ENCODE data around the gene OR2A14. TPM values are rescaled to one million over a fixed set of nuclear protein-coding genes. Genes with fewer than 3 reads are reported as not detected.
"Not testable (repeated sequence)": the region's sequence is repeated elsewhere in the genome, so short reads cannot be mapped to it uniquely, and the experiment has no call there.

Gene OR2A14
- total RNA-seq, 1 donor from 2014 or later = not detected

DNA sequence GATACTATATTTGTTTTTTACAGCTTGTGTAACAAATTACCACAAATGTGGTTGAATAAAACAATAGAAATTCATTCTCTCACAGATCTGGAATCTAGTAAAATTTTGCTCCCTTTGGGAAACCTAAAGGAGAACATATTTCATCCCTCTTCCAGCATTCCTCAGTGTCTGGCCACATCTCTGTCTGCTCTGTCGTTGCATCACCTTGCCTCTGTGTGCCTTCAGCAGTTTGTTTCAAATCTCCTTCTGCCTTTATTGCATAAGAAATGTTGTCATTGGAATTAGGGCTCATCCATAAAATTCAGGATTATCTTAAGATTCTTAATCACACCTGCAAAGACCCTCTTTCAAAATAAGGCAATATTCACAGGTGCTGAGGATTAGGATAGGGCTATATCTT is 14.5 kb downstream of the OR2A14 start:
- no peak overlapping the region for H3K27ac ChIP-seq (ENCODE audit: low read depth, low read length)
- no peaks in the 10 kb centered on the region for H3K9me3 ChIP-seq (ENCODE audit: control insufficient read depth in 3 of 3, low read length in 3 of 3)
- no peak overlapping the region for H3K4me3 ChIP-seq (ENCODE audit: low read length in 3 of 3)
- H3K4me1 ChIP-seq (ENCODE audit: control insufficient read depth in 3 of 3, insufficient read depth in 3 of 3, low read length in 3 of 3) = no peaks in the 10 kb centered on the region
- H3K27me3 ChIP-seq (ENCODE audit: control insufficient read depth in 3 of 3, insufficient read depth in 3 of 3, low read length in 3 of 3) = no peaks in the 10 kb centered on the region
- no peak overlapping the region for H3K9ac ChIP-seq (ENCODE audit: low read depth in 1 of 3, low read length in 3 of 3)
- no peaks in the 10 kb centered on the region for H3K36me3 ChIP-seq (ENCODE audit: control insufficient read depth in 3 of 3, insufficient read depth in 3 of 3, low read length in 3 of 3)

DNA sequence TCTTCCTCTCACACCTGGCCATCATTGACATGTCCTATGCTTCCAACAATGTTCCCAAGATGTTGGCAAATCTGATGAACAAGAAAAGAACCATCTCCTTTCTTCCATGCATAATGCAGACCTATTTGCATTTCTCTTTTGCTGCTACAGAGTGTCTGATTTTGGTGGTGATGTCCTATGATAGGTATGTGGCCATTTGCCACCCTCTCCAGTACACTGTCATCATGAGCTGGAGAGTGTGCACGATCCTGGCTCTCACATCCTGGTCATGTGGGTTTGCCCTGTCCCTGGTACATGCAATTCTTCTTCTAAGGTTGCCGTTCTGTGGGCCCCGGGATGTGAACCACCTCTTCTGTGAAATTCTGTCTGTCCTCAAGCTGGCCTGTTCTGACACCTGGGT is 19.2 kb downstream of the OR2A14 start:
- no peaks in the 10 kb centered on the region for H3K27me3 ChIP-seq (ENCODE audit: control insufficient read depth in 3 of 3, insufficient read depth in 3 of 3, low read length in 3 of 3)
- no peak overlapping the region for H3K27ac ChIP-seq (ENCODE audit: low read depth, low read length)
- H3K36me3 ChIP-seq (ENCODE audit: control insufficient read depth in 3 of 3, insufficient read depth in 3 of 3, low read length in 3 of 3) = no peaks in the 10 kb centered on the region
- H3K4me3 ChIP-seq (ENCODE audit: low read length in 3 of 3) = no peak overlapping the region
- H3K9ac ChIP-seq (ENCODE audit: low read depth in 1 of 3, low read length in 3 of 3) = no peak overlapping the region
- peaks cover 2 to 4% (median 3%) of the 10 kb centered on the region in 3 donors for H3K9me3 ChIP-seq (ENCODE audit: control insufficient read depth in 3 of 3, low read length in 3 of 3)
- H3K4me1 ChIP-seq (ENCODE audit: control insufficient read depth in 3 of 3, insufficient read depth in 3 of 3, low read length in 3 of 3) = no peaks in the 10 kb centered on the region

DNA sequence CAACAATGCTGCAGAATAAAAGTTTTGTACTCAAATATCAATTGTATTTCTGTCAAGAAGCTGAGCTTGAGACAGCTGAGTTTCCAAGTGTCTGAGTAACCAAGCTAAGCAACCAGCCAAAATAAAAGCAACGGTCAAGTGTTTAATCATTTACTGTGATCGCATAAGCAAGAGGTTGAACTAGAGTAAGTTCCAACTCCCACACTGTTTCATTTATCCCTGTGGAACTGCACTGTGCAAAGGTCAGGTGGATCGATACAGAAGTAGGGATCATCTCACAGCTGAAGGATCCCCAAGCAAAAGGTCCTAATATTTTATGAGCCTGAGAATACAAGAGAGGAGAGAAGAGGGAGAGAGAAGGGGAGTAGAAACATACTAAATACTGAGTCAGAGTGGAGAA is 21.4 kb downstream of the OR2A14 start:
- Histone ChIP-seq H3K9ac (ENCODE audit: low read depth in 1 of 3, low read length in 3 of 3) (no peak overlapping the region), H3K36me3 (ENCODE audit: control insufficient read depth in 3 of 3, insufficient read depth in 3 of 3, low read length in 3 of 3) (no peaks in the 10 kb centered on the region), H3K27ac (ENCODE audit: low read depth, low read length) (no peak overlapping the region), H3K27me3 (ENCODE audit: control insufficient read depth in 3 of 3, insufficient read depth in 3 of 3, low read length in 3 of 3) (no peaks in the 10 kb centered on the region), H3K4me1 (ENCODE audit: control insufficient read depth in 3 of 3, insufficient read depth in 3 of 3, low read length in 3 of 3) (no peaks in the 10 kb centered on the region), H3K9me3 (ENCODE audit: control insufficient read depth in 3 of 3, low read length in 3 of 3) (peaks cover 6 to 12% (median 8%) of the 10 kb centered on the region in 3 donors), H3K4me3 (ENCODE audit: low read length in 3 of 3) (no peak overlapping the region)

DNA sequence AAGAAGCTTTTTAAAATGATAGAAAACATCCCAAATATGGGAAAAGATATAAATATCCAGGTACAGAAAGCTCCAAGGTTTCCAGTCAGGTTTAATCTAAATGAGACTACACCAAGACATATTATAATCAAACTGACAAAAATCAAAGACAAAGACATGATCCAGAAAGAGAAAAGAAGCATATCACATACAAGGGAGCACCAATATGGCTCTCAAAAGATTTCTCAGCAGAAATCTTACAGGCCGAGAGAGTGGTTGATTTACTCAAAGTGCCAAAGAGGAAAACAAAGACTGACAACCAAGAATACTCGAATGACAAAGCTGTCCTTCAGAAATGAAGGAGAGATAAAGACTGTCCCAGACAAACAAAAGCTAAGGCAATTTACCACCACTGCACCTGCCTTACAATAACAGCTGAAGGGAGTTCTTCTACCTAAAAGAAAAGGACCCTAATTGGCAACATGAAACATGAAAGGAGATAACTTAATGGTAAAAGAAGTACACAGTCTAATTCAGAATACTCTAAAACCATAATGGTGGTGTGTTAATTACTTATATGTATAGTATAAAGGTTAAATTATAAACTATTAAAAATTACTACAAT is 25.4 kb downstream of the OR2A14 start:
- Histone ChIP-seq H3K27ac (ENCODE audit: low read depth, low read length) (no peak overlapping the region), H3K4me3 (ENCODE audit: low read length in 3 of 3) (no peak overlapping the region), H3K36me3 (ENCODE audit: control insufficient read depth in 3 of 3, insufficient read depth in 3 of 3, low read length in 3 of 3) (no peaks in the 10 kb centered on the region), H3K9me3 (ENCODE audit: control insufficient read depth in 3 of 3, low read length in 3 of 3) (peaks cover 6 to 16% (median 8%) of the 10 kb centered on the region in 3 donors), H3K4me1 (ENCODE audit: control insufficient read depth in 3 of 3, insufficient read depth in 3 of 3, low read length in 3 of 3) (no peaks in the 10 kb centered on the region), H3K27me3 (ENCODE audit: control insufficient read depth in 3 of 3, insufficient read depth in 3 of 3, low read length in 3 of 3) (no peaks in the 10 kb centered on the region), H3K9ac (ENCODE audit: low read depth in 1 of 3, low read length in 3 of 3) (no peak overlapping the region)

DNA sequence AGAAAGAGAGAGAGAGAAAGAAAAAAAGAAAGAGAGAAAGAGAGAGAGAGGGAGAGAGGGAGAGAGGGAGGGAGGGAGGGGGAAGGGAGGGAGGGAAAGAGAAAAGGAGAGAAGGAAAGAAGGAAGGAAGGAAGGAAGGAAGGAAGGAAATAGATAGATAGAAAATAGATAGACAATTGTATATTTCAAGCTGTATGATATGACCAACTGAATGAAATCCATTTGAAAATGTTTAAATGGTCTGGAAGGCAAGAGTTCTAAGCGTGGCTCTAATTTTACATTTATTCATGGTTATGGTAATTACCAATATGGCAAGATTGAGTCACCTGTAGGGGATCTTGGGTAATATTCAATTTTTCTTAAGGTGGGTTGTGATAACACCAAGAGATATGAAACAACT is 35.9 kb downstream of the OR2A14 start:
- no peaks in the 10 kb centered on the region for H3K9me3 ChIP-seq (ENCODE audit: control insufficient read depth in 3 of 3, low read length in 3 of 3)
- no peak overlapping the region for H3K27ac ChIP-seq (ENCODE audit: low read depth, low read length)
- no peak overlapping the region for H3K4me3 ChIP-seq (ENCODE audit: low read length in 3 of 3)
- H3K27me3 ChIP-seq (ENCODE audit: control insufficient read depth in 3 of 3, insufficient read depth in 3 of 3, low read length in 3 of 3) = no peaks in the 10 kb centered on the region
- no peaks in the 10 kb centered on the region for H3K36me3 ChIP-seq (ENCODE audit: control insufficient read depth in 3 of 3, insufficient read depth in 3 of 3, low read length in 3 of 3)
- H3K4me1 ChIP-seq (ENCODE audit: control insufficient read depth in 3 of 3, insufficient read depth in 3 of 3, low read length in 3 of 3) = no peaks in the 10 kb centered on the region
- H3K9ac ChIP-seq (ENCODE audit: low read depth in 1 of 3, low read length in 3 of 3) = no peak overlapping the region

DNA sequence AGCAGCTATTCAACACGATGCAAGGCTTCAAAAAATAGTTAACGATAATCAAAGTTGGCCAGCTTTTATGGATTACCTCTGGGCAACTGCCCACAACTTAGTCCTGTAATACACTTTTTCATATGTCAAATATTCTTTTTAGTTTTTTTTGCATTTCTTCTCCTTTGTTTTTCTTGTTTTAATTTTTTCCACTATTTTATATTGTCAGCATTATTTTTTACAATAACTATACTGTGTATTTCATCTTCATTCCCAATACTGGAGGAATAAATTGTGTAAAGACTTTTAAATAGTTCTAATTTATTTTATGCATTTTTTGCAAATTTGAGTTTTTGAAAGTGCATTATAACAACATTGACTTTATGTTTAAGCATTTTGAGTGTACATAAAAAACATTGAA is 41.8 kb downstream of the OR2A14 start:
- no peaks in the 10 kb centered on the region for H3K36me3 ChIP-seq (ENCODE audit: control insufficient read depth in 3 of 3, insufficient read depth in 3 of 3, low read length in 3 of 3)
- H3K9me3 ChIP-seq (ENCODE audit: control insufficient read depth in 3 of 3, low read length in 3 of 3) = no peaks in the 10 kb centered on the region
- no peak overlapping the region for H3K9ac ChIP-seq (ENCODE audit: low read depth in 1 of 3, low read length in 3 of 3)
- no peaks in the 10 kb centered on the region for H3K27me3 ChIP-seq (ENCODE audit: control insufficient read depth in 3 of 3, insufficient read depth in 3 of 3, low read length in 3 of 3)
- H3K27ac ChIP-seq (ENCODE audit: low read depth, low read length) = no peak overlapping the region
- H3K4me1 ChIP-seq (ENCODE audit: control insufficient read depth in 3 of 3, insufficient read depth in 3 of 3, low read length in 3 of 3) = no peaks in the 10 kb centered on the region
- no peak overlapping the region for H3K4me3 ChIP-seq (ENCODE audit: low read length in 3 of 3)

DNA sequence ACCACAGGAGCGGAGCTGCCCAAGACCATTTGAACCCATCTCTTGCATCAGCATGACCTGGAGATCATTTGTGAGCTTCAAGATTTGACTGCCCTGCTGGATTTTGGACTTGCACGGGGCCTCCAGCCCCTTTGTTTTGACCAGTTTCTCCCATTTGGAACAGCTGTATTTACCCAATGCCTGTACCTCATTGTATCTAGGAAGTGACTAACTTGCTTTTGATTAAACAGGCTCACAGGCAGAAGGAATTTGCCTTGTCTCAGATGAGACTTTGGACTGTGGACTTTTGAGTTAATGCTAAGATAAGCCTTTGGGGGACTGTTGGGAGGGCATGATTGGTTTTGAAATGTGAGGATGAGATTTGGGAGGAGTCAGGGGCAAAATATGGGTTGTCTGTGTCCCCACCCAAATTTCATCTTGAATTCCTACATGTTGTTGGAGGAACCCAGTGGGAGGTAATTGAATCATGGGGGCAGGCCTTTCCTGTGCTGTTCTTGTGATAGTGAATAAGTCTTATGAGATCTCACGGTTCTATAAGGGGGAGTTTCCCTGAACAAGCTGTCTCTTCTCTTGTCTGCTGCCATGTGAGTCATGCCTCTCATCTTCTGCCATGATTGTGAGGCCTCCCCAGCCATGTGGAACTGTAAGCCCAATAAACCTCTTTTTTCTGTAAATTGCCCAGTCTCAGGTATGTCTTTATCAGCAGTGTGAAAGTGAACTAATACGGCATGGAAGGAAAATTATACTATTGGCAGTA is 48.8 kb downstream of the OR2A14 start:
- H3K36me3 ChIP-seq (ENCODE audit: control insufficient read depth in 3 of 3, insufficient read depth in 3 of 3, low read length in 3 of 3); H3K4me3 ChIP-seq (ENCODE audit: low read length in 3 of 3); H3K9me3 ChIP-seq (ENCODE audit: control insufficient read depth in 3 of 3, low read length in 3 of 3); H3K27ac ChIP-seq (ENCODE audit: low read depth, low read length); H3K27me3 ChIP-seq (ENCODE audit: control insufficient read depth in 3 of 3, insufficient read depth in 3 of 3, low read length in 3 of 3); H3K9ac ChIP-seq (ENCODE audit: low read depth in 1 of 3, low read length in 3 of 3); H3K4me1 ChIP-seq (ENCODE audit: control insufficient read depth in 3 of 3, insufficient read depth in 3 of 3, low read length in 3 of 3): not testable (repeated sequence)

DNA sequence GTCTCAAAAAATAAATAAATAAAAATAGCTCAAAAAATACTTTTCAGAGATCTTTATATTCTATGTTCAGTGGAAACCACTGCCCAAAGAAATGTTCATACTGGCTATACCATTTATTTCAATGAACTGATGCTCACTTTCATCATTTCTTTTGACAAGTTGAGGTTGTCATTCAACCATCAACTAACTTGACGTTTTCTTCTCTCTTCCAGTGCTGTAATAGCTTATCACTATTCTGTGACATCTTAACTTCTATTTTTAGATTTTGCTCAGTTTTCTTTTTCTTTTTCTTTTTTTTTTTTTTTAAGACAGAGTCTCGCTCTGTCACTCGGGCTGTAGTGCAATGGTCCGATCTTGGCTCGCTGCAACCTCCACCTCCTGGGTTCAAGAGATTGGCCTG is 51.6 kb downstream of the OR2A14 start:
- Histone ChIP-seq H3K36me3 (ENCODE audit: control insufficient read depth in 3 of 3, insufficient read depth in 3 of 3, low read length in 3 of 3) (no peaks in the 10 kb centered on the region), H3K9me3 (ENCODE audit: control insufficient read depth in 3 of 3, low read length in 3 of 3) (no peaks in the 10 kb centered on the region), H3K4me3 (ENCODE audit: low read length in 3 of 3) (no peak overlapping the region), H3K27me3 (ENCODE audit: control insufficient read depth in 3 of 3, insufficient read depth in 3 of 3, low read length in 3 of 3) (no peaks in the 10 kb centered on the region), H3K9ac (ENCODE audit: low read depth in 1 of 3, low read length in 3 of 3) (no peak overlapping the region), H3K27ac (ENCODE audit: low read depth, low read length) (no peak overlapping the region), H3K4me1 (ENCODE audit: control insufficient read depth in 3 of 3, insufficient read depth in 3 of 3, low read length in 3 of 3) (no peaks in the 10 kb centered on the region)

DNA sequence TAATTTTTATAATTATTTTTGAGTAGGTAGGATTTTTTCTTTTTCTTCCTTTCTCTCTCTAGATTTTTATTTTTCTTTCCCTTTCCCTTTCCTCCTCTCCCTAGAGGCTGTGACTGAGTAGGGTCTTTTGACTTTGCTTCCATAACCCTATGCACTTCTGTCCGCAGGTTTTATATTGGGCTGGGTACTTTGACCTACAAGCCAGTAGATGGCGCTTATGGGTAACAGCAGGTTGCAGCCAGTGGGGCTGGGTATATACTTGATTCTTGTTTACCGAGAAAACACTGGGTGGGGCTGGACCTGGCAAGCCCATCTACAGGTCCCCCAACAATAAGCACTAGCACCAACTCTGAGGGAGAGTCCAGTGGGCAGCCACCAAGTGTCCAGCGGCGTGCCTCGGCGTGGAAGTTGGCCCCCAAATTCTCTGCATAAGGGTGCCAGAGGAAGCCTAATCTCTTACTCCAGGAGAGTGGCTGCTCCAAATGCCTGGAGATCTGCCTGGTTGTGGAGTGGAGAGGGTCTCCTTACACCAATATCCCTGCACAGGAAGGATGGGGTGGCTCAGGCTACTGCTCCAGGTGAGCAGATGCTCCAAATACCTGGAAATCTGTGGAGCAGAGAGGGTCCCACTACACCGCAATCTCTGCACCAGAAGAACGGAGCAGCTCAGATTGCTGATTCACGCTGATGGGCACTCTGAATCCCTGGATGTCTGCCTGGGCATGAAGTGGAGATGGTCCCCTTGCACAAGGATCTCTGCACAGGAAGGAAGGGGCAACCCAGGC is 55.6 kb downstream of the OR2A14 start:
- not testable (repeated sequence) for H3K9me3 ChIP-seq (ENCODE audit: control insufficient read depth in 3 of 3, low read length in 3 of 3); H3K4me3 ChIP-seq (ENCODE audit: low read length in 3 of 3); H3K9ac ChIP-seq (ENCODE audit: low read depth in 1 of 3, low read length in 3 of 3); H3K4me1 ChIP-seq (ENCODE audit: control insufficient read depth in 3 of 3, insufficient read depth in 3 of 3, low read length in 3 of 3); H3K36me3 ChIP-seq (ENCODE audit: control insufficient read depth in 3 of 3, insufficient read depth in 3 of 3, low read length in 3 of 3); H3K27ac ChIP-seq (ENCODE audit: low read depth, low read length); H3K27me3 ChIP-seq (ENCODE audit: control insufficient read depth in 3 of 3, insufficient read depth in 3 of 3, low read length in 3 of 3)

DNA sequence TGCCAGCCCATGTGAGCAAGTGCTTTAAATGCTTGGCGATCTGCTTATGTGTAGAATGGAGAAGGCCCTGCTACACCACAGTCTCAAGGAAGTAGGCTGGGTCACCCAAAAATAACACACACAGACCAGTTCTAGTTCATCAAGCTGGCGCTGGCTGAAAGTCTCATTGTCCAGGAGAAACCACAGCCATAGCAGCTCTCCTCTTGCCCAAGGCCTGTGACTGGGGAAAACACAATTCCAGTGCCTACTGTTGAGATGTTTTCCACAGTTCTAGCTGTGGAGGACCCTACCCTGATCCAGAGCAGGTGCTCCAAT is 56.1 kb downstream of the OR2A14 start:
- not testable (repeated sequence) for H3K27ac ChIP-seq (ENCODE audit: low read depth, low read length); H3K9ac ChIP-seq (ENCODE audit: low read depth in 1 of 3, low read length in 3 of 3); H3K4me3 ChIP-seq (ENCODE audit: low read length in 3 of 3); H3K9me3 ChIP-seq (ENCODE audit: control insufficient read depth in 3 of 3, low read length in 3 of 3); H3K4me1 ChIP-seq (ENCODE audit: control insufficient read depth in 3 of 3, insufficient read depth in 3 of 3, low read length in 3 of 3); H3K36me3 ChIP-seq (ENCODE audit: control insufficient read depth in 3 of 3, insufficient read depth in 3 of 3, low read length in 3 of 3); H3K27me3 ChIP-seq (ENCODE audit: control insufficient read depth in 3 of 3, insufficient read depth in 3 of 3, low read length in 3 of 3)

All from skeletal muscle tissue (tissue), 4 donors.